CD8-positive, alpha-beta memory T cell (primary cell): ENCODE results near the gene RFTN2. TPM values are rescaled to one million over a fixed set of nuclear protein-coding genes. Genes with fewer than 3 reads are reported as not detected.

ENCODE experiments used
- CTCF ChIA-PET: fragments of 350-600 bp; sonication (Branson Sonifier 250); formaldehyde crosslinking; loops from one replicate; lab custom pipeline; 2021; ENCODE audit warnings: antibody characterized with exemption; lab: Charles Lee
- POLR2A ChIA-PET: fragments of 350-600 bp; sonication (Branson Sonifier 250); formaldehyde crosslinking; loops from one replicate; lab custom pipeline; 2021; ENCODE audit warnings: antibody characterized with exemption; lab: Charles Lee
- DNase-seq, 5 donors: peaks; one replicate each; pipeline versions ENCODE4 v3.0.0 to v3.0.0-alpha.2; 2020 to 2022; ENCODE audit warnings: mixed read lengths in 1 of 5
- H3K27ac ChIP-seq: one replicate; pipeline ENCODE4 v1.7.0; 2013; ENCODE audit warnings: low read depth, mild to moderate bottlenecking, low read length, moderate library complexity
- H3K27me3 ChIP-seq: 2 replicates; pipeline ENCODE4 v1.7.0; 2013; ENCODE audit warnings: low read length, mild to moderate bottlenecking; ENCODE audit not compliant: insufficient read depth, poor library complexity, severe bottlenecking
- H3K36me3 ChIP-seq: 2 replicates; pipeline ENCODE4 v1.7.0; 2013; ENCODE audit warnings: mild to moderate bottlenecking, low read length, moderate library complexity; ENCODE audit not compliant: insufficient read depth
- H3K4me1 ChIP-seq: 2 replicates; pipeline ENCODE4 v1.7.0; 2013; ENCODE audit warnings: mild to moderate bottlenecking, low read length, moderate library complexity; ENCODE audit not compliant: insufficient read depth
- H3K4me3 ChIP-seq: 2 replicates; pipeline ENCODE4 v1.7.0; 2013; ENCODE audit warnings: mild to moderate bottlenecking, low read length
- H3K9me3 ChIP-seq: 2 replicates; pipeline ENCODE4 v1.7.0; 2013; ENCODE audit warnings: mild to moderate bottlenecking, low read length
- H3K27ac Mint-ChIP-seq, 8 donors: one replicate each; pipeline ENCODE4 v1.8.0; 2020 to 2021; ENCODE audit warnings: mixed read lengths in 8 of 8, mild to moderate bottlenecking in 6 of 8, inconsistent platforms in 3 of 8, moderate library complexity in 3 of 8
- H3K27me3 Mint-ChIP-seq, 2 donors: one replicate each; pipeline ENCODE4 v1.8.0; 2020 to 2021; ENCODE audit warnings: mixed read lengths in 2 of 2, mild to moderate bottlenecking in 1 of 2, moderate library complexity in 1 of 2
- H3K36me3 Mint-ChIP-seq, 3 donors: one replicate each; pipeline ENCODE4 v1.8.0; 2020 to 2021; ENCODE audit warnings: mixed read lengths in 3 of 3, inconsistent platforms in 1 of 3, mild to moderate bottlenecking in 1 of 3
- H3K4me1 Mint-ChIP-seq, 3 donors: one replicate each; pipeline ENCODE4 v1.8.0; 2020 to 2021; ENCODE audit warnings: mixed read lengths in 3 of 3, inconsistent platforms in 1 of 3, mild to moderate bottlenecking in 1 of 3
- H3K4me3 Mint-ChIP-seq, 7 donors: one replicate each; pipeline ENCODE4 v1.8.0; 2020 to 2021; ENCODE audit warnings: mixed read lengths in 7 of 7, mild to moderate bottlenecking in 6 of 7, moderate library complexity in 4 of 7, inconsistent platforms in 2 of 7
- H3K9me3 Mint-ChIP-seq, 5 donors: one replicate each; pipeline ENCODE4 v1.8.0; 2020 to 2022; ENCODE audit warnings: mixed read lengths in 5 of 5, mild to moderate bottlenecking in 3 of 5, moderate library complexity in 2 of 5, inconsistent platforms in 1 of 5
- polyA plus RNA-seq: library from polyadenylated mRNA; unstranded; fragments of 300-500 nt; fragmentation: Illumina TruSeq; gene quantifications from one replicate; pipeline ENCODE4 v1.2.3, GENCODE V29; 2021
- total RNA-seq, 2 experiments: library from RNA; stranded (reverse); gene quantifications; one replicate each; pipeline ENCODE4 v1.2.3, GENCODE V29; 2021

The RFTN2 gene
- total and polyA plus RNA-seq, 3 experiments from 2014 or later = 0.06 to 0.09 TPM; not detected in 1

GRCh38 chr2:197674060-197674459 lies 1.3 kb downstream of the RFTN2 start:
- no peaks in the 10 kb centered on the region for H3K4me1 ChIP-seq
- CTCF ChIA-PET = no interaction called here
- no peak overlapping the region for H3K27ac Mint-ChIP-seq
- H3K4me3 ChIP-seq = no peak overlapping the region
- H3K36me3 ChIP-seq = no peaks in the 10 kb centered on the region
- no peaks in the 10 kb centered on the region for H3K9me3 ChIP-seq
- no peak for DNase-seq
- H3K4me1 Mint-ChIP-seq = no peaks in the 10 kb centered on the region
- H3K9me3 Mint-ChIP-seq = no peaks in the 10 kb centered on the region
- POLR2A ChIA-PET = no interaction called here
- no peaks in the 10 kb centered on the region for H3K27me3 ChIP-seq
- H3K27me3 Mint-ChIP-seq = peaks cover 6 to 36% of the 10 kb centered on the region in 2 donors
- no peak overlapping the region for H3K4me3 Mint-ChIP-seq
- no peak overlapping the region for H3K27ac ChIP-seq
- peaks cover 0 to 9% (median 3%) of the 10 kb centered on the region in 3 donors for H3K36me3 Mint-ChIP-seq

GRCh38 chr2:197673606-197674005 lies 1.8 kb downstream of the RFTN2 start:
- Mint-ChIP-seq H3K9me3 (no peaks in the 10 kb centered on the region), H3K27me3 (peaks cover 6 to 39% of the 10 kb centered on the region in 2 donors), H3K4me3 (no peak overlapping the region), H3K4me1 (no peaks in the 10 kb centered on the region), H3K27ac (no peak overlapping the region), H3K36me3 (peaks cover 0 to 9% (median 3%) of the 10 kb centered on the region in 3 donors)
- Histone ChIP-seq H3K27ac (no peak overlapping the region), H3K36me3 (no peaks in the 10 kb centered on the region), H3K9me3 (no peaks in the 10 kb centered on the region), H3K27me3 (no peaks in the 10 kb centered on the region), H3K4me1 (no peaks in the 10 kb centered on the region), H3K4me3 (no peak overlapping the region)
- ChIA-PET CTCF (no interaction called here), POLR2A (no interaction called here)
- DNase-seq = no peak

- peaks cover 6 to 38% of the 10 kb centered on the region in 2 donors for H3K27me3 Mint-ChIP-seq
- no peaks in the 10 kb centered on the region for H3K4me1 Mint-ChIP-seq
- peaks cover 0 to 9% (median 3%) of the 10 kb centered on the region in 3 donors for H3K36me3 Mint-ChIP-seq
- no peak for DNase-seq
- ChIA-PET POLR2A (no interaction called here), CTCF (no interaction called here)
- no peak overlapping the region for H3K4me3 ChIP-seq
- no peaks in the 10 kb centered on the region for H3K4me1 ChIP-seq
- H3K36me3 ChIP-seq = no peaks in the 10 kb centered on the region
- H3K27me3 ChIP-seq = no peaks in the 10 kb centered on the region
- no peak overlapping the region for H3K4me3 Mint-ChIP-seq
- no peak overlapping the region for H3K27ac Mint-ChIP-seq
- H3K9me3 Mint-ChIP-seq = no peaks in the 10 kb centered on the region
- no peaks in the 10 kb centered on the region for H3K9me3 ChIP-seq
- no peak overlapping the region for H3K27ac ChIP-seq
Observed at GRCh38 chr2:197673106-197673505, 2.3 kb downstream of the RFTN2 start.

GRCh38 chr2:197672371-197672893 lies 3.0 kb downstream of the RFTN2 start:
- Mint-ChIP-seq H3K36me3 (peaks cover 0 to 11% (median 3%) of the 10 kb centered on the region in 3 donors), H3K27me3 (peaks cover 6 to 34% of the 10 kb centered on the region in 2 donors)

GRCh38 chr2:197669077-197669476 lies 6.3 kb downstream of the RFTN2 start:
- Histone ChIP-seq H3K27me3 (no peaks in the 10 kb centered on the region), H3K36me3 (no peaks in the 10 kb centered on the region), H3K4me1 (no peaks in the 10 kb centered on the region), H3K4me3 (no peak overlapping the region), H3K9me3 (no peaks in the 10 kb centered on the region), H3K27ac (no peak overlapping the region)
- peak overlapping the region in 1 of 8 donors; percentile 15 for H3K27ac Mint-ChIP-seq
- peaks cover 6 to 27% of the 10 kb centered on the region in 2 donors for H3K27me3 Mint-ChIP-seq
- ChIA-PET CTCF (no interaction called here), POLR2A (no interaction called here)
- no peaks in the 10 kb centered on the region for H3K4me1 Mint-ChIP-seq
- no peak for DNase-seq
- H3K9me3 Mint-ChIP-seq = peaks cover 12 to 28% (median 21%) of the 10 kb centered on the region in 5 donors
- no peak overlapping the region for H3K4me3 Mint-ChIP-seq
- H3K36me3 Mint-ChIP-seq = peaks cover 0 to 25% (median 6%) of the 10 kb centered on the region in 3 donors

More at GRCh38 chr2:197672371-197672893, 3.0 kb downstream of the RFTN2 start:
- ChIA-PET CTCF (no interaction called here), POLR2A (no interaction called here)
- DNase-seq = no peak
- Mint-ChIP-seq H3K9me3 (peaks cover 0 to 6% (median 1%) of the 10 kb centered on the region in 5 donors), H3K4me1 (no peaks in the 10 kb centered on the region), H3K27ac (no peak overlapping the region), H3K4me3 (no peak overlapping the region)
- Histone ChIP-seq H3K27ac (no peak overlapping the region), H3K9me3 (no peaks in the 10 kb centered on the region), H3K4me3 (no peak overlapping the region), H3K27me3 (no peaks in the 10 kb centered on the region), H3K36me3 (no peaks in the 10 kb centered on the region), H3K4me1 (no peaks in the 10 kb centered on the region)

GRCh38 chr2:197668296-197668695 lies 7.1 kb downstream of the RFTN2 start:
- DNase-seq = no peak
- Histone ChIP-seq H3K9me3 (no peaks in the 10 kb centered on the region), H3K4me1 (no peaks in the 10 kb centered on the region), H3K27ac (no peak overlapping the region), H3K36me3 (no peaks in the 10 kb centered on the region), H3K27me3 (no peaks in the 10 kb centered on the region), H3K4me3 (no peak overlapping the region)
- peaks cover 6 to 27% of the 10 kb centered on the region in 2 donors for H3K27me3 Mint-ChIP-seq
- POLR2A ChIA-PET = no interaction called here
- no peak overlapping the region for H3K4me3 Mint-ChIP-seq
- H3K9me3 Mint-ChIP-seq = peaks cover 12 to 28% (median 22%) of the 10 kb centered on the region in 5 donors
- H3K4me1 Mint-ChIP-seq = no peaks in the 10 kb centered on the region
- CTCF ChIA-PET = no interaction called here
- peaks cover 0 to 25% (median 6%) of the 10 kb centered on the region in 3 donors for H3K36me3 Mint-ChIP-seq
- H3K27ac Mint-ChIP-seq = no peak overlapping the region

GRCh38 chr2:197666277-197666676 lies 9.1 kb downstream of the RFTN2 start:
- Mint-ChIP-seq H3K36me3 (peaks cover 0 to 24% (median 6%) of the 10 kb centered on the region in 3 donors), H3K4me1 (peaks cover 0 to 5% (median 0%) of the 10 kb centered on the region in 3 donors), H3K27me3 (peaks cover 5 to 16% of the 10 kb centered on the region in 2 donors), H3K4me3 (no peak overlapping the region), H3K27ac (no peak overlapping the region), H3K9me3 (peaks cover 12 to 28% (median 22%) of the 10 kb centered on the region in 5 donors)
- CTCF ChIA-PET = no interaction called here
- Histone ChIP-seq H3K9me3 (no peaks in the 10 kb centered on the region), H3K27me3 (no peaks in the 10 kb centered on the region), H3K27ac (no peak overlapping the region), H3K36me3 (no peaks in the 10 kb centered on the region), H3K4me3 (no peak overlapping the region), H3K4me1 (no peaks in the 10 kb centered on the region)
- DNase-seq = no peak
- POLR2A ChIA-PET = no interaction called here

- ChIA-PET CTCF (no interaction called here), POLR2A (no interaction called here)
- Mint-ChIP-seq H3K4me1 (peaks cover 0 to 5% (median 0%) of the 10 kb centered on the region in 3 donors), H3K27ac (no peak overlapping the region), H3K36me3 (peaks cover 0 to 10% (median 3%) of the 10 kb centered on the region in 3 donors), H3K4me3 (no peak overlapping the region), H3K9me3 (peaks cover 11 to 16% (median 15%) of the 10 kb centered on the region in 5 donors), H3K27me3 (no peaks in the 10 kb centered on the region)
- no peaks in the 10 kb centered on the region for H3K27me3 ChIP-seq
- H3K36me3 ChIP-seq = no peaks in the 10 kb centered on the region
- H3K27ac ChIP-seq = no peak overlapping the region
- no peak for DNase-seq
- no peak overlapping the region for H3K4me3 ChIP-seq
- H3K9me3 ChIP-seq = no peaks in the 10 kb centered on the region
- no peaks in the 10 kb centered on the region for H3K4me1 ChIP-seq
Observed at GRCh38 chr2:197661626-197662025, 13.8 kb downstream of the RFTN2 start.
